GM18502 (cell line): ENCODE results near the gene SSC4D.
"Not testable (repeated sequence)": the region's sequence is repeated elsewhere in the genome, so short reads cannot be mapped to it uniquely, and the experiment has no call there.

Source experiments
- ATAC-seq: cut with Tn5 transposase; IDR thresholded peaks from one replicate; pipeline ENCODE4 v1.9.1; 2021; ENCODE audit warnings: mild to moderate bottlenecking; ENCODE audit not compliant: unreplicated experiment, poor library complexity

The SSC4D gene

DNA sequence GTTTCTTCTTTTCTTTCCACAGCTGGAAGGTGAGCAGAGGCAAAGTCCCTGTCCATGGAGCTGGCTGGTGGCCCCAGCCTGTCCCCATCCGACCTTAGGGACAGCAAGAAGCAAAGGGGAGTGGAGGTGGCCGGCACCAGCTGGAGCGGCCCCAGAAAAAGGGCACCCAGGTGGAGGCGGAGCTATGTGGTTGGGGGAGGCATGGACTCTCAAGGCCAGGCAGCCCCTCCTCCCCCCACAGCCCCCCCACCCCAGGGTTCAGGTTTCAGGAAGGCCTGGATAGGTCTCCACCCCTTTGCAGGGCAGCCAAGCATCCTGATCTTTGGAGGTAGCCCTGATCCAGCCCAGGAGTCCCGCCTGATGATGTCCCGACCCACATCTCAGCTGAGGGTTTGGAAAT is at the start of gene SSC4D:
Gene SSC4D (minus strand): TSS at position 161 of the 400 bp plus-strand sequence. CDS start 5,258 bp downstream, outside the sequence.
- ATAC-seq = no peak

- ATAC-seq = not testable (repeated sequence)
Observed at GRCh38 chr7:76458504-76458903, 49.0 kb upstream of the SSC4D start.

DNA sequence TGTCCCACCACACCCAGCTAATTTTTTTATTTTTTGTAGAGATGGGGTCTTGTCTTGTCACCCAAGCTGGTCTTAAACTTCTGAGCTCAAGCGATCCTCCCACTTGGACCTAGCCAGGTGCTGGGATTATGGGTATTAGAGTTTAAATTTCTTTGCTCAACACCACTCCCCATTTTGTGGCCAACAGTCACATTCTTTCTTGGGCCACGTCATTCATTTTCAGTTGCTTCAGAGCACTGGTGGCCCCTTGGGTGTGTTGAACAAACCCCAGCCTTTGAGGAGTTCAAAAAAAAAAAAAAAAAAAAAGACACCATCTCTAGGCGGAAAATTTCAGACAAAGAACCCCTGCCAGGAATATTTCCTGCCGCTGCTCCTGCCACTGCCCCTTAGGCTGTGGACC is 47.5 kb upstream of the SSC4D start:
- not testable (repeated sequence) for ATAC-seq

GRCh38 chr7:76445577-76446008 is 36.1 kb upstream of the SSC4D start:
- peak; percentile 77 for ATAC-seq

- peak; percentile 61 for ATAC-seq
Observed at GRCh38 chr7:76443846-76444245, 34.3 kb upstream of the SSC4D start.

- not testable (repeated sequence) for ATAC-seq
Observed at GRCh38 chr7:76442664-76443446, 33.4 kb upstream of the SSC4D start.

DNA sequence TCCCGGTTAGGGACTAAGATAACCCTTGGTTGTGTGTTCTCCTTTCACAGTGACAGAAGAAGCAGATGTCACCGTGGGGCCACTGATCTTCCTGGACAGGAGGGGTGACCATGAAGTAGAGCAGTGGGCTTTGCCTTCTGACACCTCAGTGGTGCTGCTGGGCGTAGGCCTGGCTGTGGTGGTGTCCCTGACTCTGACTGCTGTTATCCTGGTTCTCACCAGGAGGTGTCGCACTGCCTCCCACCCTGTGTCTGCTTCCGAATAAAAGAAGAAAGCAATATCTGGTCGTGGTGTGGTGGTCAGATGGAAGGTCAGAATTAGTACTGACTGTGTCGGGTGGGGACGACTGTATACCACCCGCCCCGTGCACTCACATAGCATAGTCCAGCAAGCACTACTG is 32.3 kb upstream of the SSC4D start:
- peak; percentile 46 for ATAC-seq

GRCh38 chr7:76440404-76440803 is 30.9 kb upstream of the SSC4D start:
- ATAC-seq = not testable (repeated sequence)

DNA sequence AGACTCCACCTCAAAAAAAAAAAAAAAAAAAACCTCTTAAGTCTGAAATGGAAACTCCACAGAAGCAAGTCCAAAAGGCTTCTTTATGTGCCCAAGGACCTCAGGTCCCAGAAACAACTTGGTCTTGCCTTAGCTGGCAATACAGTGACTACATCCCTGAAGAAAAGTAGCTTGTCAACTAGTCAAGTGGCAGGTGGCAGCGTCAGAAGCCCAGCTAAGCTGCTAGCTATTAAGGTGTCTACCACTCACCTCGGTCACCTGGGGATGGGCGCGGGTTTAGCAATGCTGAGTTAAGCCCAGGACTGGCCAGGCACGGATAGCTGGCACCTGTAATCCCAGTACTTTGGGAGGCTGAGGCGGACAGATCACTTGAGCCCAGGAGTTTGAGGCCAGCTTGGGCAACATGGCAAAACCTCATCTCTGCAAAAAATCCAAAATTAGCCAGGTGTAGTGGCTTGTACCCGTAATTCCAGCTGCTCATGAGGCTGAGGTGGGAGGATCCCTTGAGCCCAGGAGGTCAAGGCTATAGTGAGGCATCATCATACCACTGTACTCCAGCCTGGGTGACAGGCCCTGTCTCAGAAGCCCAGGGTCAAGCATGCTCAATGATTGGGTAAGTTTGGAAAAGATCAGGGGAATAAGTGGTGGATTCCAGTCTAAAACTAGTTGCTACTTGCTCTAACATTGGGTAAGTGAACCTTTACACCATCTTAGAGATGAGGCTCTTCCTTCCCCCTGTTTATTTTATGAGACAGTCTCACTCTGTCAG is 29.8 kb upstream of the SSC4D start:
- ATAC-seq = not testable (repeated sequence)

- peak; percentile 72 for ATAC-seq
Observed at GRCh38 chr7:76437873-76438272, 28.4 kb upstream of the SSC4D start.

- no peak for ATAC-seq
Observed at GRCh38 chr7:76430836-76431235, 21.3 kb upstream of the SSC4D start.

DNA sequence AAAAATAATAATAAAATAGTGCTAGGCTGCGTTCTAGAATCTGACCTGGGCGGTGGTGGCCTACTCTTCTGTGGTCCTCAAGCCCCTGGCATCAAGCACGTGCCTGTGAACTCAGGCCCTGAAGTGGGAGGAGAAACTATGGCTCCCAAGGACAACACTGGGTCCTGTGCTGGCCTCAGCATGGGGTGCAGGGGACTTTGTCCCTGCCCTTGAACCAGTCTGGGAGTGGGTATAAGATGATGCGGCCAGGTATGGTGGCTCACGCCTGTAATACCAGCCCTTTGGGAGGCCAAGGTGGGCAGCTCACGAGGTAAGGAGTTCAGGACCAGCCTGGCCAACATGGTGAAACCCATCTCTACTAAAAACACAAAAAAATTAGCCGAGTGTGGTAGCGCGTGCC is 20.7 kb upstream of the SSC4D start:
- ATAC-seq = no peak

- no peak for ATAC-seq
Observed at GRCh38 chr7:76428868-76429805, 19.6 kb upstream of the SSC4D start.

GRCh38 chr7:76428149-76428823 is 18.8 kb upstream of the SSC4D start:
- no peak for ATAC-seq

- no peak for ATAC-seq
Observed at GRCh38 chr7:76427635-76428034, 18.1 kb upstream of the SSC4D start.

DNA sequence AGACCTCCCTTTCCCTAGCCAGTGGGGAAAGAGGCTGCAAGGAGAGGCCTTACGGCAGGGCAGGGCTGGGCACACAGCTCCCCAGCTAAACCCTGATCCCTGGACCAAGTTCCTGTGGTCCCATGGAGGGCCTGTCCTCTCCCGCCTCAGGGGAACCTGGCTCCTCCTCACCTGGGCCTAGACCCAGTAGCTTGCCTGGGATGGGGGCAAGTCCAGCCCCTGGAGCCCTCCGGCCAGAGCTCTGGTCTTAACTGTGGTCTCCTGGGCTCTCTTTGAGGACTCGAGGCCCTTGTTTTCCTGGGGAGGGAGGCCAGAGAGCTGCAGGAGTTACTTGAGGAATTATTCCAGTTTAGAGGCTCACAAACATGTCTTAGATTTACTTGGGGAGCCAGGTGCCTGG is 16.7 kb upstream of the SSC4D start:
- ATAC-seq = no peak

- not testable (repeated sequence) for ATAC-seq
Observed at GRCh38 chr7:76425558-76425957, 16.1 kb upstream of the SSC4D start.

DNA sequence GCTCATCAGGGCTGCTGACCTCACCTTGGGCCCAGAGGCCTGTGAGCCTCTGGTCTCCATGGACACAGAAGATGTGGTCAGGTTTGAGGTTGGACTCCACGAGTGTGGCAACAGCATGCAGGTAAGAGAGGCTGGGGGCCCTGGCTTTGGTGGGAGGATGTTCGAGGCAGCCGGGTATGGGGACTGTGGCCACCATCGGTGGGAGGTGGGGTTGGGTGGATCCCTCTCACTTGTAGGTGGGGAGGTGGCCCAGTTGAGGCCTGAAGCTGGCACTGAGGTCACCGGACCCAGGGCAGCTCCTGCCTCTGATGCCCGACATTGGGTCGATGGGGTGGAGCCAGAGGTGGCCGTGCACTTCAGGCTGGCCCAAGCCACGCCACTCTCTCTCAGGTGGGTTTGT is 15.7 kb upstream of the SSC4D start:
- no peak for ATAC-seq

DNA sequence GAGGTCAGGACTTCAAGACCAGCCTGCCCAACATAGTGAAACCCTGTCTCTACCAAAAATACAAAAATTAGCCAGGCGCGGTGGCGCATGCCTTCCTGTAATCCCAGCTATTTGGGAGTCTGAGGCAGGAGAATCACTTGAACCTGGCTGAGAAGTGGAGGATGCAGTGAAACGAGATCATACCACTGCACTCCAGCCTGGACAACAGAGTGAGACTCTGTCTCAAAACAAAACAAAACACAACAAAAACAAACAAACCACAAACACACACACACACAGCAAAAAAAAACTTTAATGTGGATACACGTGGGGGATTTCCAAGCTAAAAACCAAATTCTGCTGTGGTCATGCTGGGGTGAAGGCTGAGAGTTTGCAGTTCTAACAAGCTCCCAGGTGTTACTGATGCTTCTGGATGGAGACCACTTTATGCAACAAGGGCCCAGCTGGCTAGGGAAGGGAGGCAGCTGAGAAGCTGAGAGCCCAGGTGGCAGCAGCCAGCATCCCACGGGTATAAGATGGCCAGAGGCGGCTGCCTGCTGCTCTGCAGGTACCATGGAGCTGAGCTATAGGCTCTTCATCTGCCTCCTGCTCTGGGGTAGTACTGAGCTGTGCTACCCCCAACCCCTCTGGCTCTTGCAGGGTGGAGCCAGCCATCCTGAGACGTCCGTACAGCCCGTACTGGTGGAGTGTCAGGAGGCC is 15.1 kb upstream of the SSC4D start, which contains the start of gene ZP3:
Gene ZP3 (plus strand): TSS at position 538 of the 699 bp plus-strand sequence. CDS start 15 bp downstream, at position 553.
- ATAC-seq = peak; percentile 71
